H1 (cell line): ENCODE results near the gene UCMA.

ENCODE experiments used
- CHD1 ChIP-seq: IDR thresholded peaks from 2 replicates; pipeline ENCODE4 v1.6.1; 2012; ENCODE audit warnings: low read depth, low read length, improper control_type of control experiment
- CTCF ChIP-seq, 3 experiments: IDR thresholded peaks; 1 replicate in 2 of 3; 2 replicates in 1 of 3; pipeline versions ENCODE4 v1.5.1 to v1.6.1; 2011; ENCODE audit warnings: low read length in 3 of 3, mild to moderate bottlenecking in 3 of 3, inconsistent platforms in 2 of 3, low read depth in 1 of 3, moderate library complexity in 1 of 3; ENCODE audit not compliant: insufficient read depth in 1 of 3; ENCODE audit errors: control extremely low read depth in 1 of 3
- E2F6 ChIP-seq: IDR thresholded peaks from 2 replicates; pipeline ENCODE4 v1.6.1; 2012; ENCODE audit warnings: inconsistent platforms
- MAFK ChIP-seq: IDR thresholded peaks from 2 replicates; pipeline ENCODE4 v1.6.1; 2012; ENCODE audit warnings: low read depth, mild to moderate bottlenecking, improper control_type of control experiment, low read length
- POLR2A ChIP-seq, 2 experiments: IDR thresholded peaks; 1 replicate in 1 of 2; 2 replicates in 1 of 2; pipeline ENCODE4 v1.6.1; 2011; ENCODE audit warnings: low read depth in 2 of 2, low read length in 2 of 2, mild to moderate bottlenecking in 2 of 2; ENCODE audit errors: control extremely low read depth in 1 of 2
- RAD21 ChIP-seq, 2 experiments: IDR thresholded peaks in 1 of 2; conservative IDR thresholded peaks in 1 of 2; 2 replicates each; pipeline ENCODE4 v1.6.1; 2011; ENCODE audit warnings: low read depth in 2 of 2, low read length in 2 of 2, improper control_type of control experiment in 1 of 2, inconsistent platforms in 1 of 2, mild to moderate bottlenecking in 1 of 2, moderate library complexity in 1 of 2
- RNF2 ChIP-seq: fragments of 200-900, 300-1000 bp; sonication (generic); IDR thresholded peaks from 2 replicates; pipeline ENCODE4 v1.7.1; 2016; ENCODE audit warnings: borderline replicate concordance, low read depth, mild to moderate bottlenecking, antibody characterized with exemption, low read length; ENCODE audit not compliant: poor library complexity, severe bottlenecking; ENCODE audit errors: missing control alignments
- SP1 ChIP-seq: IDR thresholded peaks from 2 replicates; pipeline ENCODE4 v1.6.1; 2011; ENCODE audit warnings: low read depth, low read length
- TEAD4 ChIP-seq: IDR thresholded peaks from 2 replicates; pipeline ENCODE4 v1.6.1; 2012; ENCODE audit warnings: low read depth, low read length, inconsistent platforms, mixed read lengths

GRCh38 chr10:13193637-13194036, 40.5 kb downstream of the UCMA start:
- no peak for TF ChIP-seq E2F6
- TF ChIP-seq SP1 = no peak
- no peak for TF ChIP-seq MAFK
- no peak for TF ChIP-seq TEAD4
- TF ChIP-seq CTCF (IDR thresholded peaks at IDR 0.05; ENCODE audit: control extremely low read depth in 1 of 3, insufficient read depth in 1 of 3, low read depth in 1 of 3, low read length in 3 of 3) = no peak
- TF ChIP-seq CHD1 = no peak
- TF ChIP-seq POLR2A (IDR thresholded peaks at IDR 0.05; ENCODE audit: control extremely low read depth in 1 of 2, low read depth in 2 of 2, low read length in 2 of 2) = no peak
- no peak for TF ChIP-seq RAD21 (IDR thresholded peaks at IDR 0.05 in 1 of 2, conservative IDR thresholded peaks at IDR 0.05 in 1 of 2; ENCODE audit: low read depth in 2 of 2, low read length in 2 of 2)
- no peak for TF ChIP-seq RNF2
